Adrenal gland (tissue), 12 donors: Measurements from ENCODE around the gene UBE2G2. TPM values are rescaled to one million over a fixed set of nuclear protein-coding genes. Genes with fewer than 3 reads are reported as not detected.

Experiments used
- DNase-seq, 7 donors: peaks; one replicate each; pipeline ENCODE4 v3.0.0-alpha.2; 2019 to 2020
- H3K27ac ChIP-seq, 5 donors: fragments of 200-600 bp; sonication (generic) in 4 of 5; 1 replicate in 3 of 5; 2 replicates in 2 of 5; pipeline versions ENCODE4 v1.5.1 to v1.8.0; 2016 to 2020; ENCODE audit warnings: mild to moderate bottlenecking in 1 of 5
- H3K27me3 ChIP-seq: fragments of 200-600 bp; 2 replicates; pipeline ENCODE4 v1.8.0; 2021
- H3K36me3 ChIP-seq, 2 donors: fragments of 200-600 bp; replicated peaks in 1 of 2; 1 replicate in 1 of 2; 2 replicates in 1 of 2; pipeline versions ENCODE4 v1.5.1 to v1.8.0; 2018 to 2022
- H3K4me1 ChIP-seq, 2 donors: fragments of 200-600 bp; replicated peaks in 1 of 2; 1 replicate in 1 of 2; 2 replicates in 1 of 2; pipeline versions ENCODE4 v1.5.1 to v1.8.0; 2018 to 2021
- H3K4me3 ChIP-seq, 4 donors: fragments of 200-600 bp; sonication (generic) in 3 of 4; one replicate each; pipeline ENCODE4 v1.5.1; 2016 to 2018
- H3K9me3 ChIP-seq, 3 donors: fragments of 200-600 bp; sonication (generic) in 1 of 3; replicated peaks in 1 of 3; 1 replicate in 2 of 3; 2 replicates in 1 of 3; pipeline versions ENCODE4 v1.5.1 to v1.8.0; 2016 to 2021
- POLR2A ChIP-seq, 2 donors: fragments of 450-650 bp; IDR thresholded peaks; one replicate each; pipeline ENCODE4 v1.6.1; 2017; ENCODE audit warnings: antibody characterized with exemption in 2 of 2, mild to moderate bottlenecking in 2 of 2, moderate library complexity in 1 of 2
- WGBS, 4 donors: extraction: QIAGEN DNeasy Blood & Tissue Kit in 2 of 4; methylation state at CpG; one replicate each; pipeline versions ENCODE4 v1.1.5 to v1.1.7; 2013 to 2017; 5-methylcytosine and 5-hydroxymethylcytosine counted together
- intact Hi-C, 2 donors: fragments of 100-400 bp; cut with DNase I; formaldehyde crosslinking; loops; one replicate each; pipeline versions ENCODE4 v1.14.1 to v1.15.0; 2022 to 2023
- polyA plus RNA-seq, 3 donors: library from polyadenylated mRNA; stranded (reverse); fragments of 200-250 nt in 2 of 3; fragments of 350-450 nt in 1 of 3; fragmentation: Illumina TruSeq in 1 of 3; extraction: RNeasy Lipid Tissue Mini Kit (QIAGEN cat#74804) in 1 of 3; gene quantifications; one replicate each; pipeline ENCODE4 v1.2.3, GENCODE V29; 2013 to 2014
- total RNA-seq, 9 donors: library from RNA; depleted of rRNA in 4 of 9; stranded (reverse); fragments of >200 nt in 4 of 9; fragments of 120-200 nt in 1 of 9; fragmentation: NEBNext Ultra II Directional in 1 of 9; extraction: Animal tissue kit (Norgen Biotek cat#: 25700) in 1 of 9; gene quantifications; one replicate each; pipeline versions ENCODE4 v1.1.0 to v1.2.4, GENCODE V29; 2013 to 2023
- TF ChIP-seq, protein P1 (sequence below), 6 experiments: fragments of 450-650 bp in 4 of 6; fragments of 200-600 bp in 2 of 6; sonication (generic) in 1 of 6; IDR thresholded peaks; 1 replicate in 5 of 6; 2 replicates in 1 of 6; pipeline versions ENCODE4 v1.5.1 to v1.8.0; 2016 to 2021; ENCODE audit warnings: antibody characterized with exemption in 6 of 6, mild to moderate bottlenecking in 2 of 6, moderate library complexity in 1 of 6
- donor health status: healthy with polysubstance abuse.
- donor health status: Bipolar disorder and iron deficiency.
- donor health status: DM: yes; HTN: yes; CAD: no.
- donor health status: DM: no; HTN: no; CAD: no.
- donor health status: DM: no; HTN: no; CAD: no.
- donor health status: DM: yes; HTN: yes; CAD: no.

The UBE2G2 gene
- total and polyA plus RNA-seq, 12 donors: 44.8 to 99.9 (median 72.6) TPM

DNA sequence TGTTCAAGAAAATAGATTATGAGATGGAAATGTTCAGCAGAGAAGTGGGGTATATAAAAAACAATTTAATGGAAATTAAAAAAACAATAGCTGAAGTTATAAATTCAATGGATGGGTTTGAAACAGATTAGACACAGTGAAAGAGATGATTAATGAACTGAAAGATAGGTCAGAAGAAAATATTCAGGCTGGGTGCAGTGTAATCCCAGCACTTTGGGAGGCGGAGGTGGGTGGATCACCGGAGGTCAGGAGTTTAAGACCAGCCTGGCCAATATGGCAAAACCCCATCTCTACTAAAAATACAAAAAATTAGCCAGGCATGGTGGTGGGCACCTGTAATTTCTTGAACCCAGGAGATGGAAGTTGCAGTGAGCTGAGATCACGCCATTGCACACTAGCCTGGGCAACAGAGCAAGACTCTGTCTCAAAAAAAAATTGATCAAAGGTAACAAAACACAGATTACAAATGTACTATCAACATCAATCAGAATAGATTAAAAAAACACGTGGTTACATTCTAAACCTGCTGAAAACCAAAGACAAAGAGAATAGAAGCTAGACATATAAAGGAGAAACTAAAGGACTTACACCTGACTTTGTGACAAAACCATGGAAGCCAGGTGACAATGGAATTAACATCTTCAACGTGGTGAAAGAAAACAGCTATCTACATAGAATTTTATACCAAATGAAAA is 21.0 kb upstream of the UBE2G2 start:
- no peak for DNase-seq
- Histone ChIP-seq H3K27me3 (no peaks in the 10 kb centered on the region), H3K4me3 (no peak overlapping the region), H3K9me3 (peaks cover 0 to 12% (median 0%) of the 10 kb centered on the region in 3 donors), H3K4me1 (no peaks in the 10 kb centered on the region), H3K36me3 (no peaks in the 10 kb centered on the region), H3K27ac (no peak overlapping the region)
- intact Hi-C loops: no loop called here
- WGBS, 4 donors: 68 to 73% (median 71%) methylated on average over 5 of the region's 5 CpGs
- TF ChIP-seq, protein P1, sequence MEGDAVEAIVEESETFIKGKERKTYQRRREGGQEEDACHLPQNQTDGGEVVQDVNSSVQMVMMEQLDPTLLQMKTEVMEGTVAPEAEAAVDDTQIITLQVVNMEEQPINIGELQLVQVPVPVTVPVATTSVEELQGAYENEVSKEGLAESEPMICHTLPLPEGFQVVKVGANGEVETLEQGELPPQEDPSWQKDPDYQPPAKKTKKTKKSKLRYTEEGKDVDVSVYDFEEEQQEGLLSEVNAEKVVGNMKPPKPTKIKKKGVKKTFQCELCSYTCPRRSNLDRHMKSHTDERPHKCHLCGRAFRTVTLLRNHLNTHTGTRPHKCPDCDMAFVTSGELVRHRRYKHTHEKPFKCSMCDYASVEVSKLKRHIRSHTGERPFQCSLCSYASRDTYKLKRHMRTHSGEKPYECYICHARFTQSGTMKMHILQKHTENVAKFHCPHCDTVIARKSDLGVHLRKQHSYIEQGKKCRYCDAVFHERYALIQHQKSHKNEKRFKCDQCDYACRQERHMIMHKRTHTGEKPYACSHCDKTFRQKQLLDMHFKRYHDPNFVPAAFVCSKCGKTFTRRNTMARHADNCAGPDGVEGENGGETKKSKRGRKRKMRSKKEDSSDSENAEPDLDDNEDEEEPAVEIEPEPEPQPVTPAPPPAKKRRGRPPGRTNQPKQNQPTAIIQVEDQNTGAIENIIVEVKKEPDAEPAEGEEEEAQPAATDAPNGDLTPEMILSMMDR (IDR thresholded peaks at IDR 0.05): no peak
- no peak for TF ChIP-seq POLR2A (IDR thresholded peaks at IDR 0.05)

DNA sequence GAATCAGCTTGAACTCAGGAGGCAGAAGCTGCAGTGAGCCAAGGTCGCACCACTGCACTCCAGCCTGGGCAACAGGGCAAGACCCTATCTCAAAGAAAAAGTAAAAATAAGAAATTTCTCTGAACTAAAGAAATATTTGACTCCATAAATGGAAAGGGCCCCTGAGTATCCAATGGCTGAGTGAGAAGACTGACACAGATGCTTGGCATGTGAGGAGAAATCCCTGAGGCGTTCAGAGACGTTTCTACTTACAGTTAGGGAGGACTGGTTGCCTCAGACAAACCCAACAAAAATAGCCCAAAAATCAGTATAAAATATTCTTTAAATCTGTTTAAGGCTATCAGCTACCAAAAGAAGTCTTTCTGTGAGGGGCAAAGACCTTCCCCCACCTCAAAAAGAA is 19.2 kb upstream of the UBE2G2 start:
- WGBS, 4 donors: 67 to 86% (median 78%) methylated on average over 3 of the region's 3 CpGs
- H3K27ac ChIP-seq: no peak overlapping the region
- TF ChIP-seq, protein P1 (IDR thresholded peaks at IDR 0.05): no peak
- TF ChIP-seq POLR2A (IDR thresholded peaks at IDR 0.05): no peak
- DNase-seq: no peak
- H3K4me3 ChIP-seq: no peak overlapping the region
- intact Hi-C loops: no loop called here
- peaks cover 8 to 13% of the 10 kb centered on the region in 2 donors for H3K4me1 ChIP-seq
- no peaks in the 10 kb centered on the region for H3K27me3 ChIP-seq
- H3K9me3 ChIP-seq: peaks cover 0 to 12% (median 0%) of the 10 kb centered on the region in 3 donors
- H3K36me3 ChIP-seq: no peaks in the 10 kb centered on the region

DNA sequence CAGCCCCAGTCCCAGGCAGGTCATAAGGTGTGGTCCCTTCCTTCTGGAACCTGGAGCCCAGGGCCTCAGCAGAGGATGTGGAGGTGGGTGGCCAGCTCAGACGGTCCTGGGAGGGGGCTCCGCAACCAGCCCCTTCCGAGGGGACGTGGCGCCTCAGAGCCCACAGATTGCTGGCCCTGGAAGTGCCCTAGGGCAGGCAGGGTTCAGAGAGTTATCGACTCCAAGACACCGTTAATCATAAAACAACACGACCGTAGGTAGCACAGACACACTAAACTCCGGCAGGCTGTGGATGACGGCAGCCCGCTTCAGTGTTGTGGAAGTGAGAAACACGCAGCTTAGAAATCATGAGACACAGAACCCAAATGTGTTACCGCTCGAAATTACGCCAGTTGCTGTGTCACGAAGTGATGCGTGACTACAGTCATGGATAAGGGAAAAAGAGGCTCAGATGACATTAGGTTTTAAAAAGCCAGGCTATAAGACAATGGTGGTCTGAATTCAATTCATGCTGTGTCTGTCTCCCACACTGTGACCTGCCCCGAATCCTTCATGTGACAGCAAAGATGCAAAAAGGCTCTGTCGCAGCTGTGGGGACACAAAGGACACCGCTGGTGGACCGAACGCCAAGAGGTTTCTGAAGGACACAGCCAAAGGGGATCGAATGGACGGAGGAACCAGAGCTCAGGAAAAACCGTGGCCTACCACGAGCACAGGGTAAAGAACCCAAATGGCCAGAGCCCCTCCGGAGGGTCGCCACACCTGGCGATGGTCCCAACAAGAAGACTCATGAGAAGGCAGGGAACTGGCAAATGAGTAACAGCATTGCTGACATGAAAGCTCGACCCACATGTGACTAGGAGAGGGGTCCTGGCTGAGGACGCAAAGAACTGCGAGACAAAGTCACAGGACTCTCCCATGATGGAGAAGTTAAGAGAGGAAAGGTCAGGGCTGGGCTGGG is 17.9 kb upstream of the UBE2G2 start:
- no peaks in the 10 kb centered on the region for H3K27me3 ChIP-seq
- DNase-seq: no peak
- no peaks in the 10 kb centered on the region for H3K36me3 ChIP-seq
- WGBS, 4 donors: 95 to 97% (median 96%) methylated on average over 28 to 33 of the region's 33 CpGs
- no peak overlapping the region for H3K27ac ChIP-seq
- TF ChIP-seq, protein P1 (IDR thresholded peaks at IDR 0.05): no peak
- TF ChIP-seq POLR2A (IDR thresholded peaks at IDR 0.05): no peak
- H3K4me1 ChIP-seq: peaks cover 8 to 14% of the 10 kb centered on the region in 2 donors
- peaks cover 0 to 12% (median 0%) of the 10 kb centered on the region in 3 donors for H3K9me3 ChIP-seq
- intact Hi-C loops: loop anchor here in 1 of 2 donors (5.0 kb wide), 1 partner anchor 53 kb away; the partner anchor contains the start of gene PTTG1IP
- H3K4me3 ChIP-seq: no peak overlapping the region

- TF ChIP-seq POLR2A (IDR thresholded peaks at IDR 0.05): no peak
- TF ChIP-seq, protein P1 (IDR thresholded peaks at IDR 0.05): no peak
- WGBS, 4 donors: 19 to 77% (median 52%) methylated on average over 11 to 37 of the region's 37 CpGs
- H3K4me3 ChIP-seq: peak overlapping the region in 2 of 4 donors; percentile 34 to 83
- intact Hi-C loops: loop anchor here in 1 of 2 donors (5.0 kb wide), 1 partner anchor 54 kb away; the partner anchor contains the start of gene PTTG1IP
- peaks cover 0 to 12% (median 0%) of the 10 kb centered on the region in 3 donors for H3K9me3 ChIP-seq
- H3K4me1 ChIP-seq: peaks cover 8 to 14% of the 10 kb centered on the region in 2 donors
- H3K27me3 ChIP-seq: no peaks in the 10 kb centered on the region
- peak in 1 of 7 donors; percentile 39 for DNase-seq
- peaks cover 0 to 3% of the 10 kb centered on the region in 2 donors for H3K36me3 ChIP-seq
- H3K27ac ChIP-seq: peak overlapping the region in 3 of 5 donors; percentile 72 to 95 (median 80)
Measured at GRCh38 chr21:44818640-44819011, 17.0 kb upstream of the UBE2G2 start.
